HG03159 (cell line): Measurements from ENCODE around the gene PDSS2.

ENCODE experiments used
- ATAC-seq: cut with Tn5 transposase; IDR thresholded peaks from one replicate; pipeline ENCODE4 v1.9.1; 2021; ENCODE audit warnings: mild to moderate bottlenecking, moderate library complexity; ENCODE audit not compliant: unreplicated experiment

Gene PDSS2

GRCh38 chr6:107421696-107422256 lies 37.6 kb downstream of the PDSS2 start:
- ATAC-seq: no peak

GRCh38 chr6:107419733-107420132 lies 39.6 kb downstream of the PDSS2 start:
- no peak for ATAC-seq

GRCh38 chr6:107418118-107418517 lies 41.2 kb downstream of the PDSS2 start:
- no peak for ATAC-seq

DNA sequence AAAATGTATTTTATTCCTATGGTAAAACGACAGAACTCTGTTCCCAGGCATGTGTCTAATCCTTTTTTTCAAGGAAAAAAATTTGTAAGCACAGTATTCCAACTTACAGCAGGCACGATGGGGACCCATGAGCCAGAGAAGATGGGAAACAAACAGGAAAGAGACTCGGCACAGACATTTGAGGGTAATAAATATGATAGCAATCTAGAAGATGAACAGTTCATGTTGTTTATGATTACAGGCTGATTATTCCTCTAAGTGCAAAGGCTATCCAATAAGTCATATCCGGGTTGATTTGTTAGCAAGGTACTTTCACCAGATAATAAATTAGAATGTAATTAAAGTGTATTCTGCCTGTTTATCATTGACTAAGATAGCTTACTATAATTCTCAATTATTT lies 43.2 kb downstream of the PDSS2 start:
- no peak for ATAC-seq

DNA sequence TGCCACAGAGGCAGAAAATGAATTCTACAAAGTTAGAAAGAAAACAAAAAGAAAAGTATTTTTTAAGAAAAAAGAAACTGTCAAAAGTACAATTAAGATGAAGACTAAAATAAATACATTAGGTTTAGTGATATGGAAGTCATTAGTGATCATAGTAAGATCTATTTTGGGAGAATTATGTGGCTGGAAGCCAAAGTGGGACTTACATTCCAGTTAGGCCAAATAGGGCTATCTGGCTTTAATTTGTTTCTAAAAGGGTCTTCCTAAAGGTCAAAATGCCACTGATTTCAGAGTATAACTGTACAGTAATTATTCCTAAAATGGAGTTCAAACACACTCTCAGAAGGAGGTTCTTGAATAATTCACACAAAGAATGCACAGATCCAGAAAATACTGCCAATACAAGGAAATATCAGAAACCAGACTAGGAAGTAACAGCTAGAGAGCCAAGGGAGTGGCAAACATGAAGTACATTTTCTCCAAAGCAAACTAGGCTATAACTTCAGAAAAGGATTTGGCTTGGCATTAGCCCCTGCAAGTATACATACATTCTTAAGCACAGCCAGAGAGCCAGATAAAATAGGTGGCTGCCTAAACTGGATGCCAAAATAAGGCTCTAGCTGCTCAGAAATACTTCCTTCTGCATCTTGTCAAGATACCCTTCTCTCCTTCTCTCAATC lies 45.3 kb downstream of the PDSS2 start:
- no peak for ATAC-seq

GRCh38 chr6:107411161-107411560 lies 48.2 kb downstream of the PDSS2 start:
- ATAC-seq: no peak

GRCh38 chr6:107409942-107410341 lies 49.4 kb downstream of the PDSS2 start:
- ATAC-seq: no peak

DNA sequence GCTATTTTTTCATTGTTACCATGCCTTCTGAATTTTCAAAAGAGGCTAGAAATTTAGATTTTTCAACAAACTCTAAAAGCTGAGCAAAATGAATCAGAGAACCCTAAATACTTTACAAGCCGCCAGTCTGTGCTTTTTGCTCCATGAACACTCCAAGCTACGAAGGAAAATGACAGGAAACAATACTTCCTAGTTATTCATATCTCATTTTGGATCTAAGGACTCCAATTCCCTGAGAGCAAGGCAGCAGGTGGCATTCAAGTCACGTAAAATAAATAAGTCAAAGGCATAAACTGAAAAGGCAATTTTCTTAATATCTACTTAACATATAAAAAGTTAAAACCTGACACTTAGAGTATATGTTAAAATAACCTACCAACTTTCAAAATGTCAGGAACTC lies 50.6 kb downstream of the PDSS2 start:
- no peak for ATAC-seq

GRCh38 chr6:107405002-107405401 lies 54.4 kb downstream of the PDSS2 start:
- no peak for ATAC-seq

GRCh38 chr6:107402533-107402932 lies 56.8 kb downstream of the PDSS2 start:
- no peak for ATAC-seq

DNA sequence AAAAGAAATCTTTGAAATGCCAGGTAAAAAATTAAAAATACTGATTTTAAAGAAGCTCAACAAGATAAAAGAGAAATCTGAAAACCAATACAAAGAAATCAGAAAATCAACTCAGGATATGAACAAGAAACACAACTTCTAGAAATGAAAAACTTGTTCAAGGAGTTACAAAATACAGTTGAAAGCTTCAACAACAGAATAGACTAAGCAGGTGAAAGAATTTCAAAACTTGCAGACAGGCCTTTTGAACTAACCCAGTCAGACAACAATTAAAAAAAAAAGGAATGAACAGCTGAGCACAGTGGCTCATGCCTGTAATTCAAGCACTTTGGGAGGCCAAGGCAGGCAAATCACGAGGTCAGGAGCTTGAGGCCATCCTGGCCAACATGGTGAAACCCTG lies 57.8 kb downstream of the PDSS2 start:
- ATAC-seq: no peak

- no peak for ATAC-seq
These were observed 58.7 kb downstream of the PDSS2 start for GRCh38 chr6:107400616-107401147.

DNA sequence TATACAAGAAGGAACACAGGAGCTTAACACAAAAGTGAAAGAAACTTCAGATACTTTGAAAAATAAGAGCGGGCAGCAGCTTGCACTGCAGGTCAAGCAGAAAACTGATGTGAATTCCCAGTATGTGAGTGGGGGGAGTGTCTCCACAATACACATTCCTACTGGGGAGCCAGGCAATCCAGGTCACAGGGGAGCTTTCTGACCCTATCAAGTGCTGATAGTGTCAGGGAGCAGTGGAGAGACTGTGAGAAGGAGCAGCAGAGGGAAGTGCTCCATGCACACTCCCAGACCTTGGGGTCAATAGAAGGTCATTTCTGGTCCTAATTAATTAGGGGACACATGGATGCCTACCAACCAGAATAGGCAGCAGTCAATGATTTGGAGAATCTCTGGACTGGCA lies 59.4 kb downstream of the PDSS2 start:
- no peak for ATAC-seq

GRCh38 chr6:107398001-107398400 lies 61.4 kb downstream of the PDSS2 start:
- ATAC-seq: no peak

DNA sequence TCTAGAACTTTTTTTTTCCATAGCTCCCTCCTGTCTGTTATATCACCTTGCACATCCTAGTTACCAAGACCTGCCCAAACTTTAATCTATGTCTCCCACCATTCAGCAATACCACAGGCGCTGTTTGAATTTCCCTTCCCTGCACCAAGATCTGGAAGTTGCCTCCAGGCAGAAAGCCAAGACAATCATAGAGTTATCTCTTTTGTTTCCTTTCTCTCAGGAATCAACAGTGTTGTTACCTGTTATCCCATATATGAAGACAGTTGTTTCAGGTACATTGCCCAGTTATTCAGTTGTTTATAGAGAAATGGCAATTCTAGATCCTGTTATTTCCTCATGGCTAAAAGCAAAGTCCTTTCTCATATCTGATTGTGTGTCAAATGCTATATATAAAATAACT lies 63.2 kb downstream of the PDSS2 start:
- no peak for ATAC-seq

DNA sequence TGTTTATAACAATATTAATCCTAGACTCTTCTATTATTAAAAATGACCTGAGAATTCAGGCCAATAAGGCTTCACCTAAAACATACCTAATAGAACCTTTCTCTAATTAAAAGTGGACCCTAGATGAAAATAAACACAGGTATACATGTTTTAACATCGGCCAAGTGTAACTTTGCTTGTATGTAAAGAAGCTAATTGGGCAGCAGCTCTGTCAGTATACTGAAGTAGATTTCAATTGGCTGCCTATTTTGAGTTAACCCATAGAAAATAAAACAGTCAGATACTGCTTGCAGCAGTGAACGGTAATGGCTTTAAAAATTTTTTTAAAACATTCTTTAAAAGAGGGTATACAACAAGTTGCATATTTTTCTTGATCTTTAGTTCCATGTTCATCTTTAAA lies 67.3 kb downstream of the PDSS2 start:
- ATAC-seq: no peak

DNA sequence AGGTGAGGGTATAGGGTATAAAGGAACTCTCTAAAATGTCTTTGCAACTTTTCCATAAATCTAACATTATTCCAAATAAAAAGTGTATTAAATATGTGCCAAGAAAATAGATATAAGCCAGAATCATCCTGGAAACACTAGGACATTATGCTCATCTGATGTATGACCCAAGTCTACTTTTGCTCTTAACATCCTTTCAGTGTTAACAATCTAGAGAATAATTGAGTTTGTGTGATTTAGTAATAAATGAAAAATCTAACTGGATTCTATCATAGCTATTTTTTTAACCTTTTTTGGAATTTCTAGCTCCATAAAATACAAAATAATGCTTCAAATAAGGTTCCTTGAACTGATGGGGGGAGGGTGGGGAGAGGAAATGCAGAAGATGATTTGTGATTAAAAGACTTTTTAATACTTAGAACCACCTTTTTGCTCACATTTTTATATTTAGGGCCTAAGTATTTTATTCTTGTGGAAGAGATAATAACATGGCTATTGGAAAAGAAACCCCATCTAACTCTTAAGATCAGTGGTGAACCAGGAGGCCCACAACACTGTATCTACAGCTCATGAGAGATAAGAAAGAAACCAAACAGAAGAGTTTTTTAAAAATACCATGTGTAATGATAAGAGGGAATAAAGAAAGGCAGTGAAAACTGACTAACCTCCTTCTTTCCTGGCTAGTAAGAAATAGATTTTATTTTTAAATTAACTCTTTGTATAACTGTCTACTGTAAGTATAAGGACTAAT lies 68.5 kb downstream of the PDSS2 start:
- ATAC-seq: no peak

DNA sequence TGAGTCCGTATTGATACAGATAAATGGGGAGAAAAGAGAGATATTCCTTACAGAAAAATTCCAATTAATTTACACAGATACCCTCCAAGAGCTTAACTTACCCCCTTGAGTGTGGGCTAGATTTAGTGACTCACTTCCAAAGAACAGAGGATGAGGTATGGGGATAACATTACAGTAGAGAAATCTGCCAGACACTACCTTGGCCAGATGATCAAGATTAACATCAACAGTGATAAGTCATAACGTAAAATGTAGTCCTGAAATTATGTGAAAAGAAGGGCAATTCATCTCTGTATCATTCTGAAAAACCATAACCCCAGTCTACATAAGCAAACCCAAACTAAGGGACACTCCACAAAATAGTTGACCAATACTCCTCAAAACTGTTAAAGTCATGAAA lies 69.3 kb downstream of the PDSS2 start:
- ATAC-seq: no peak

- ATAC-seq: no peak
These were observed 72.5 kb downstream of the PDSS2 start for GRCh38 chr6:107386904-107387303.

DNA sequence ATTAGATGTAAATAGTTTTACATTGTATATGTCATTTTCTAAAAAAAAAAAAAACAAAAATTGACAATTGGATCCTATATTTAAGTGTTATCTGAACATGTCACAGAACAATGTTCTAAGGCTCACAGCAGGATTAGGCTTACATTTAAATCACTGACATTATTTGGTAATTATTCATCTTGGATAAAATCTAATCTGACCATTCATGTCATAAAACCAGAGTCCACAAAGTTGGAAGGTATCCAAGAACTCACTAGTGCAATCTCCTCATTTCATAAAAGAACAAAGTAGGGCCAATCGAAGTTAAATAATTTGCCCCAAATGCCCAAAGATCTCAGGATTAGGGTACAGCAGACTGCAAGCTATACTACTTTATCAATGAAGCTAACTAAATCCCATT lies 73.0 kb downstream of the PDSS2 start:
- no peak for ATAC-seq

GRCh38 chr6:107383705-107384104 lies 75.7 kb downstream of the PDSS2 start:
- no peak for ATAC-seq

DNA sequence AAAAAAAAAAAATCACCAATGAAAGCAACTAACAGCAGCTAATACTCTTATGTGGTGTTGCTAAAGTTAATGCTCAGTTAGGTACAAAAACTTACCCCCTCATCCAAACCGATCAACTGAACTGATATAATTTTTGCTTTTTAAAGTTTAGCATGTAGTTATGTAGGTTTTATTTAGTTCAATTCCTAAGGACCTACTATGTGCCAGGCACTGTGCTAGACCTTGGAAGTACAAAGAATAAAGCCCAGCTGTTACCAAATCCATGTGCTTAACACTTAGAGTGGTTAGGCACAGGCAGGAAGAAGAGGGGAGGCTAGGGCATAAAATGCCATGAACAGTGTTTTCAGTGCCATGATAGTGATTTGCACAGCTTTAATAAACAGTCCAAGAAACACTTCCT lies 85.1 kb downstream of the PDSS2 start:
- no peak for ATAC-seq
